ENCODE results near the gene SLC2A5.

SLC2A5 gene

GRCh38 chr1:9080705-9081291, 11.4 kb upstream of the SLC2A5 start:
- no peaks in the 10 kb centered on the region for H3K27me3 ChIP-seq (ENCODE audit: insufficient read depth, poor library complexity, severe bottlenecking)
- H3K4me3 ChIP-seq (replicated peaks; ENCODE audit: insufficient read depth, low read length) = no peak overlapping the region
- no peak overlapping the region for H3K27ac ChIP-seq (replicated peaks)
- no peak for DNase-seq (ENCODE audit: low read depth in 1 of 2, low spot score in 1 of 2)
- TF ChIP-seq CTCF (IDR thresholded peaks at IDR 0.05; ENCODE audit: insufficient read depth, low read length) = no peak
- no peak for TF ChIP-seq GABPA (IDR thresholded peaks at IDR 0.05; ENCODE audit: low read depth)

- no peak overlapping the region for H3K27ac ChIP-seq (replicated peaks)
- TF ChIP-seq POLR2AphosphoS5 (IDR thresholded peaks at IDR 0.05; ENCODE audit: low read depth) = no peak
- TF ChIP-seq GABPA (IDR thresholded peaks at IDR 0.05; ENCODE audit: low read depth) = no peak
- TF ChIP-seq REST (IDR thresholded peaks at IDR 0.05; ENCODE audit: insufficient replicate concordance, low read depth) = no peak
- no peak for TF ChIP-seq CTCF (IDR thresholded peaks at IDR 0.05; ENCODE audit: insufficient read depth, low read length)
- no peak for TF ChIP-seq SPI1 (IDR thresholded peaks at IDR 0.05; ENCODE audit: borderline replicate concordance, low read depth)
- H3K4me3 ChIP-seq (replicated peaks; ENCODE audit: insufficient read depth, low read length) = no peak overlapping the region
- H3K27me3 ChIP-seq (ENCODE audit: insufficient read depth, poor library complexity, severe bottlenecking) = no peaks in the 10 kb centered on the region
- no peak for DNase-seq (ENCODE audit: low read depth in 1 of 2, low spot score in 1 of 2)
Measured at GRCh38 chr1:9079988-9080704, 10.7 kb upstream of the SLC2A5 start.

- no peak overlapping the region for H3K27ac ChIP-seq (replicated peaks)
- H3K27me3 ChIP-seq (ENCODE audit: insufficient read depth, poor library complexity, severe bottlenecking) = no peaks in the 10 kb centered on the region
- H3K4me3 ChIP-seq (replicated peaks; ENCODE audit: insufficient read depth, low read length) = no peak overlapping the region
- TF ChIP-seq REST (IDR thresholded peaks at IDR 0.05; ENCODE audit: insufficient replicate concordance, low read depth) (no peak), GABPA (IDR thresholded peaks at IDR 0.05; ENCODE audit: low read depth) (no peak), POLR2AphosphoS5 (IDR thresholded peaks at IDR 0.05; ENCODE audit: low read depth) (no peak), SPI1 (IDR thresholded peaks at IDR 0.05; ENCODE audit: borderline replicate concordance, low read depth) (0 out of 2 replicates have a peak, but pooled peaks have one; percentile 2), CTCF (IDR thresholded peaks at IDR 0.05; ENCODE audit: insufficient read depth, low read length) (no peak)
- no peak for DNase-seq (ENCODE audit: low read depth in 1 of 2, low spot score in 1 of 2)
Measured at GRCh38 chr1:9078752-9079500, 9.5 kb upstream of the SLC2A5 start.

Data from HL-60 (cell line).